Breast epithelium (tissue), 3 donors: ENCODE results near the gene PSMD12.
"Not testable (repeated sequence)": the region's sequence is repeated elsewhere in the genome, so short reads cannot be mapped to it uniquely, and the experiment has no call there.

Experiments
- POLR2A ChIP-seq: fragments of 450-650 bp; IDR thresholded peaks from one replicate; pipeline ENCODE4 v1.6.1; 2016; ENCODE audit warnings: antibody characterized with exemption, mild to moderate bottlenecking, moderate library complexity
- TF ChIP-seq, protein P1 (sequence below), 3 donors: fragments of 450-650 bp; IDR thresholded peaks; one replicate each; pipeline ENCODE4 v1.5.1; 2016 to 2017; ENCODE audit warnings: antibody characterized with exemption in 3 of 3, mild to moderate bottlenecking in 3 of 3, moderate library complexity in 3 of 3

GRCh38 chr17:67332162-67332508 lies 34.2 kb downstream of the PSMD12 start:
- TF ChIP-seq, protein P1, sequence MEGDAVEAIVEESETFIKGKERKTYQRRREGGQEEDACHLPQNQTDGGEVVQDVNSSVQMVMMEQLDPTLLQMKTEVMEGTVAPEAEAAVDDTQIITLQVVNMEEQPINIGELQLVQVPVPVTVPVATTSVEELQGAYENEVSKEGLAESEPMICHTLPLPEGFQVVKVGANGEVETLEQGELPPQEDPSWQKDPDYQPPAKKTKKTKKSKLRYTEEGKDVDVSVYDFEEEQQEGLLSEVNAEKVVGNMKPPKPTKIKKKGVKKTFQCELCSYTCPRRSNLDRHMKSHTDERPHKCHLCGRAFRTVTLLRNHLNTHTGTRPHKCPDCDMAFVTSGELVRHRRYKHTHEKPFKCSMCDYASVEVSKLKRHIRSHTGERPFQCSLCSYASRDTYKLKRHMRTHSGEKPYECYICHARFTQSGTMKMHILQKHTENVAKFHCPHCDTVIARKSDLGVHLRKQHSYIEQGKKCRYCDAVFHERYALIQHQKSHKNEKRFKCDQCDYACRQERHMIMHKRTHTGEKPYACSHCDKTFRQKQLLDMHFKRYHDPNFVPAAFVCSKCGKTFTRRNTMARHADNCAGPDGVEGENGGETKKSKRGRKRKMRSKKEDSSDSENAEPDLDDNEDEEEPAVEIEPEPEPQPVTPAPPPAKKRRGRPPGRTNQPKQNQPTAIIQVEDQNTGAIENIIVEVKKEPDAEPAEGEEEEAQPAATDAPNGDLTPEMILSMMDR (IDR thresholded peaks at IDR 0.05), result not testable (repeated sequence)
- not testable (repeated sequence) for TF ChIP-seq POLR2A
